Measurements from ENCODE around the gene HIVEP1.
A peak's percentile ranks its signal among the peaks of the same experiment; 100 is the strongest.
"Not testable (repeated sequence)": the region's sequence is repeated elsewhere in the genome, so short reads cannot be mapped to it uniquely, and the experiment has no call there.

Gene HIVEP1

DNA sequence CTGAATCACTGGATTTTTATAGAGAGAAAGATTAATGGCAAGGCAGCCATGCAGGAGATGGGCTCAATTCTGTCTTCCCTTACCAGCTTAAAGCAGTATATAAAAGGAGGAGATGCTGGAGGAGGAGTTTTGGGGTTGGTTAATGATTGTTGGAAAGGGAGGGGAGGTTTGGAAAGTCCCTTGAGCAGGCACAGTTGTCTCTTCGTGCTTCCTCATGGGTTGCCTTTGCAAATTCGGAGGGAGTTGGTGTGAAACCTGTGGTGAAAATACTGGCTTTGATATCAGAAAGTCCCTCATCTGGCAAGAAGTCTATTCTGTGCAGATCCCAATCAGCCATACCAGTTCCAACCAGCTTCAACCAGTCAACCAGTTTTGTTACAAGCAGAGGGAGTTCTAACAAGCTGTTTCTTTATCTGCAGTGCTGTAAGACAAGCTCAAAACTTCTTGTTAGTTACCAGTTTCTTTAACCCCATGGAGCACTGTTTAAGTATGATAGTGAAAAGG is 107.0 kb downstream of the HIVEP1 start:
- DNase-seq (ENCODE audit: low read depth) = no peak

DNA sequence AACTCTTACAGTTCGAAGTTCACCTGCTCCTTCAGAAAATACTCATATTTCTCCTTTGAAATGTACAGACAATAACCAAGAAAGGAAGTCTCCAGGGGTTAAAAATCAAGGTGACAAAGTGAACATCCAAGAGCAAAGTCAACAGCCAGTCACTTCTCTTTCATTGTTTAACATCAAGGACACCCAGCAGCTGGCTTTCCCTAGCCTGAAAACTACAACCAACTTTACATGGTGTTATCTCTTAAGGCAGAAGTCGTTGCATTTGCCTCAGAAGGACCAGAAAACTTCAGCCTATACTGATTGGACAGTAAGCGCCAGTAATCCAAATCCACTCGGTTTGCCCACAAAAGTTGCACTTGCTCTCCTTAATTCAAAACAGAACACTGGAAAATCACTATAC is 113.3 kb downstream of the HIVEP1 start:
- no peak for DNase-seq (ENCODE audit: low read depth)

DNA sequence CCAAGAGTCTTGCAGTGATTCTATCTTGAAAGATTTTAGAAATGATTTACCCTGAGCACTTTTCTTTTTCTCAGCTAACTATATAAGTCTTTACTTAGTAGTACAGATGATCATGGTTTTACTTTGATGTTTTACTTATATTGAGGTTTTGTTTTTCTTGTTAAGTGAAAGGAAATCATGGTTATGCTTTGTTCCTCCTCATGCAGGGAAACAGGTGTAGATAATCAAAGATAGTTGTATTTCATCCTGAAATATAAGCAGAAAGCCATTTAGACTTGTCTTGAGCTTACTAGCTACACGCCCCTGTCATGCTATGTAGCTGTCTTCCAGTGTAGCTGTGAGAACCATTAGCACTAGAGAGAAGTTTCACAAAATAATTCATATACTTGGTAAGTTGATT is 113.9 kb downstream of the HIVEP1 start:
- DNase-seq (ENCODE audit: low read depth) = no peak

DNA sequence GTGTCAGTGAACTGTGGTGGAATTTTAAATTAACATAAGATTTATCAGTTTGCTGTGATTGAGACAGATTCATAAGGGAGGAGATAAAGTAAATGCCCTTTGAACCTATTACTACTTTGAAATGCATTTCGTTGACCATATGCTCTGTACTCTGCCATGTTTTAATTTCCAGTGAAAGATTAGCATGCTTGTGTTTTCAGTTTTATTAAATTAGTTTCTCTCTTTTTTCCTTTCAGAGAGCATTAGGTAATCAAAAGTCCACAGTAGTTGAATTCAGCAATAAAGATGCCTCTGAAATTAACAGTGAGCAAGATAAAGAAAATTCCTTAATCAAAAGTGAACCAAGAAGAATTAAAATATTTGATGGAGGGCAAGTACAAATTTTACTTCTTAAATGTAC is 117.4 kb downstream of the HIVEP1 start:
- DNase-seq (ENCODE audit: low read depth) = no peak

DNA sequence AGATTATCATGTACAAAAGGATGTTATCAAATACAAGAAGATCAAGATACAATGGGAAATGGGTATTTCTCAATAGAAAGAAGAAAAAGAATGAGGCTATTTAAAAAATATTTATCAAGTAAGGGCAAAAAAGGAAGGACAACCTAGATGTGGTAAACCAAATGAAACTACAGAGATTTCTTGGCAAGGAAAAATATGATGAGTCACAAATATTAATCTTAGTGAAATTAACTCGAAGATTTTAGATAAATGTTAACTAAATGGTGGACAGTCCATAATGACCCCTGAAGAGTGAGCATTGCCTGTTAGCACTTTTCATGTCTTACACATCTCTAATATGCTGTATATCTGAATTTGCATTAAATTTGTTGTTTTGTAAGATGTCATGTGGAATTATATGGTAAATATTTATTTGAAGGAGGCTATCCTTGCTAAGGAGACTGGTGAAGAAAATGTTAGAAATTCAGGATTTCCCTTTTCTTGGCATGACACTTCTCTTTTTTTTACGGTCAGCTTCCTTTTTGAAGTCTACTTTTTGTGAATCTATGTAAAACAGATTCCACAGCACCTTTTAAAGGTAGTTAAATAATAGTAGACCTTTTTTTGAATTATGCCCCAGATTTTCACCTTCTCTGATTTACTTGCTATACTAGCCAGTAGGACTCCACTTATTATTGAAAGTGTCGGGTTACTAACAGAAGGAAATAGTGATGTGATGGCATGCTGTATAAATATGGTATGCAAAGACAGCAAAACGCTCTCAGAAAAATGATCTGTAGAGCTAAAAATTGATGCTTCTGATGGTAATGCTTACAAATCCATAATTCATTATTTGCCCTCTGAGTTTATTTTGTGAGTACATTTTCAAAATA is 120.5 kb downstream of the HIVEP1 start:
- DNase-seq (ENCODE audit: low read depth) = no peak

DNA sequence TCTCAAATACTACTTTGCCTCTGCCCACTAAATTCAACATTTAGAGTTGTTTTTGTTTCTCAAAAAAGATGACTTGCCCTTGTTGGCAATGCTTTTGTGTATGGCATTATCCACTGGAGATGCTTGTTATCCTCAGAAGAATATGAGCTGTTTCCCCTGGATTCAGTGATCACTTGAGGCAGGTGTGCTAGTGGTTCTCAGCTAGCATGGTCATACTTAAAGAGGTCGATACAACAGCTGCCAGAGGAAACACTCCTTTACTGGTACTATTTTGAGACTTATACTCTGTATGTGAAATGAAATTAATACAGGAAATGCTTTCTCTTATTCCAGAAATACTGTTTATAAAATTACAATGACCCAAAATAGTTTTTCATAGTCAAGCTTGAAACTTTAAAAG is 122.5 kb downstream of the HIVEP1 start:
- no peak for DNase-seq (ENCODE audit: low read depth)

DNA sequence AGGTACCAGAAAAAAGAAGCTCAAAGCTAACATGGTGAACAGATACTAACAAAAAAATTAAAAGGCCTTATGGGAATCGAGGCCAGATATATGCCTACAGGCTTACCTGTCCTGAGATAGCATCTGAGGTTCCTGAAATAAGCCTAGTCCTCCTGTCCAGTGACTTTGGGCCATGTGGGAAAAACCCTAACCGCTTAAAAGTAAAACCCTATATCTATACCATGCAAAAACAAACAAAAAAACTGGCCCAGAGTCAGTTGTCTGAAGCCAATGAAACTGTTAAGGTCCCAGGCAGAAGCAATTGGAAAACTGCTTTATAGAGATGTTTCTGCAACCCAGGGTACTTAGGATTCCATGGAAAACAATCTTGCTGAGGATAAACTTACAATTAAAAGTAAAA is 122.9 kb downstream of the HIVEP1 start:
- no peak for DNase-seq (ENCODE audit: low read depth)

DNA sequence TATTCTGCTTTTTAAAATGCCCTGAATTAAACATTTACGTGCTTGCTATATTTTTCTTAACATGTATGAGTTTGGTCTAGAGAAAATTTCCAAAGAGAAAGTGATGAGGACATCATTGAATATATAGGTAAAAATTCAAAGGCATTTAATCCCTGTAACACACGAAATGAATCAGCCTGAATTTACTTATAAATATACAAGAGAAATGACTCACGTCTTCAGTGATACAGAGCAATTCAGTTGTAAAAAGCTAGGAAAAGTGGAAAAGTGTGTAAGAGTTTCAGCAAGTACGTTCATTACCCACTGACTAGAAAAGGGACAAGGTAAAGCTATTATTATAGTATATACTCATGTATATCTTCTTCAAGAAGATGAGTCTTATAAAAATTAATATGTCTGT is 124.8 kb downstream of the HIVEP1 start:
- DNase-seq (ENCODE audit: low read depth) = no peak

DNA sequence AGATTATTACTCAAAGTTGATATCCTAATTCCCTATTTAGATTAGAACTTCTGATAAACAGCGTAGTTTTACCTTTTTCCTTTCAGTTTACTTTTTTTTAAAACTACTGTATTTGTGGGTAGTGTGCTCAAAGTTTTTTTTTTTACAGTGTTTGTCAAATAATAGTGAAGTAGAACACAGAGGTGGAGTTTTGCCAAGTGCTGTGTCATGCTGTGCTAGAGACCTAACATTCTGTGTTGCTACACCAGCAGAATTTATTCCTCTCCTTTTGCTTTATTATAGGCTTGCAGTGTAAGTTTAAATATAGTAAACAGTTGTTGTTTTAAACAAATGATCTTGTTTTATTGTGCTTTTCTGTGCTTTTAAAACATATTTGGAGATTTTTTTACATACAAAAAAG is 125.4 kb downstream of the HIVEP1 start:
- peak; percentile 43 for DNase-seq (ENCODE audit: low read depth)

DNA sequence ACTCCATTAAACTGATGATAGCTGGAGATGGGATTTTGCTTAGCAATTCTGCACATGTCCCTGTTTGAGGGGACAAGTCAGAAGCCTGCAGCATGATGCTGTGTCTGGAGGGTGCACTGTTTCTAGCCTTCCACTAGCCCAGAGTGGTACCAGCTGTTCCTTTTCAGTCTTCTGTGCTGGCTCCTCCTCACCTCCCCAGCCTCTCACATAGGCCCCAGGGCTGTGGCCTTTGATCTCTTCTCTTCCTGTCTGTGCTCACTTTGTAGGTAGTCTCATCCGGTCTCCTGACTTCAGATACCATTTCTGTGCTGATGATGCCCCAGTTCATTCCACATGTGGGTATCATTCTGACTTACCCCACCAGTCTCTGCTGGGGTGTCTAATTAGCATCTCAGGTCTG is 126.3 kb downstream of the HIVEP1 start:
- no peak for DNase-seq (ENCODE audit: low read depth)

DNA sequence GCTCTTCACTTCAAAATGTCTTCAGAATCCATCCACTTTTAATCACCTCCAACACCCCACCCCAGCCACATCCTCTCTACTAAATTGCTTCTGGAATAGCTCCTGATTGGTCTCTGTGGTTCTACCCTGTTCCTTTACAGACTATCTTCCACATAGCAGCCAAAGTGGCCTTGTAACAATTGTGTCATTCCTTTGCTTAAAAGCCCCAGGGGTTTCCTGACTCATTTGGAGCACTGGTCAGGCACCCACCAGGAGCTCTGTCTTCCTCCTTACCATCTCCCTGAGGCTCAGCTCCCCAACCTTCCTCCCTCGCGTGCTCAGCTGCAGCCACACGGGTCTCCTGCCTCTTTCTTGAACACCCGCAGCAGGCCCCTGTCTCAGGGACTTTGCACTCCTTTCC is 126.8 kb downstream of the HIVEP1 start:
- DNase-seq (ENCODE audit: low read depth) = no peak

DNA sequence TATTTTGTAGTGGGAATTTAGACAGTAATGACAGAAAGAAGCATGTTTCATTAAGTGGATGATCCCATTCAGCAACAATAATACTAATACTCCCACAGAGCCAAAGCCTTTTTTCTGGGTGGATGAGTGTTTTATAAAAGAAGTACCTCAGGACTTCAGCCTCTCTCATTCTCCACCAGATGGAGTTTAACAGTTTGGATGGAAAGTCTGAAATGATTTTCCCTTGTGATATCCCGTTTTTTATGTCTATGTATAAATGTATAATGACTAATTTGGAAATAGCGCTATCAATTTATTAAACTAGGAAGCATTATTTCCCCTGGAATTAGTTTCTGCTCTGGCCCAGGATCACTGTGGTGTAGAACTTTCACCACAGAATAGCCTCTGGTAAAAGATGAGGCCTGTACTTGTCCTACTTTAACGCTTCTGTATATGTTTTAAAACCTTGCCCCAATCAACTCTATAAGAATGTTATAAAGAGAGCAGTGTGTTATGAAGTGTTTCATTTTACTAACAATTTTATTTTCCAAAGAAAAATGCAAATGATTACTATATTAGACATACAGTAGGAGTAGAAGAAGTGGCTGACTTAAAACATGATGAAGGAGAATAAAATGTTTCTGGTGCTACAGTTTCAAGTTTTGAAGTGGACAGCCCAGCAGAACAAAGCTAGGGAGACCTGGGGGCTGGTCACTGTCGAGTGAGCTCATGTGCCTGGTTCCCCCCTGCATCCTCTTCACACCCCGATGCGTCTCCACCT is 135.6 kb downstream of the HIVEP1 start:
- no peak for DNase-seq (ENCODE audit: low read depth)

DNA sequence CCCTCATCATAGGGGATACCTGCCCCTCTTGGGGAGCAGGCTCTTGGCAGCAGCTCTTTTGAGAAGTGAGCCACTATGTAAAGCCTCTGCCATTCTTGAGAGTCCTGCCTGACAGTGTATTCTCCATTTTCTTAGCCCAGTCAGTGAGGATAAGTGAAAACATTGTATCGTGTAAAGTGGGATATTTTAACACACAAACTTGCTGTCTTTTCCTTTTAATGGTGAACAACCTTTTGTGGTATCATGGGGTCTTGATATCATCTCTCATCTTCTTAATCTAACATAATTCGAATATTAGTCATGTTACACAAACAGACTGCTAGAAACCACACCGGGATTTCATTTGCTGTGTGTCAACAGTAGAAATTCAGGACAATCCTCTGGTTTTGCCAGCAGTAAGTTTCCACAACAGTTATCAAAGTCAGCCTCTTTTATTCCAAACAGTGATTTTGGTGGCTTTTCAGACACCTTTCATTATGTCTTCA is 136.2 kb downstream of the HIVEP1 start:
- no peak for DNase-seq (ENCODE audit: low read depth)

DNA sequence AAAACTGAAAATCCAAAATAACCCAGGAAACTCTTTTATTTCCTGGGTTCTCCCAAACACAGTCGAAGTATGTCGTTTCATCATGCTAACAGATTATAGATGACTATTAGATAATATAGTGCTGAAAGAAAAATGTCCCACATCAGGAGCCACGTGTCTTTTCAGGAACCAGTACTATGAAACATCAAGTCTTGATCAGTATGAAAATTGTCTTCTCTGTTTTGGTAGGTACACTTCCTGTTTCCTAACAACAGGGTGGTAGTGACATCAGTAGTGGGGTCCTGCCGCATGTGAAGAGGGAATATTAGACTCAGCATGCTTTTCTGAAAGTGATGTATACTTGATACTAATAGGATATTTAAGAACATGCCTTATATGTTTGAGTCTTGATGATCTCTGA is 136.7 kb downstream of the HIVEP1 start:
- DNase-seq (ENCODE audit: low read depth) = no peak

DNA sequence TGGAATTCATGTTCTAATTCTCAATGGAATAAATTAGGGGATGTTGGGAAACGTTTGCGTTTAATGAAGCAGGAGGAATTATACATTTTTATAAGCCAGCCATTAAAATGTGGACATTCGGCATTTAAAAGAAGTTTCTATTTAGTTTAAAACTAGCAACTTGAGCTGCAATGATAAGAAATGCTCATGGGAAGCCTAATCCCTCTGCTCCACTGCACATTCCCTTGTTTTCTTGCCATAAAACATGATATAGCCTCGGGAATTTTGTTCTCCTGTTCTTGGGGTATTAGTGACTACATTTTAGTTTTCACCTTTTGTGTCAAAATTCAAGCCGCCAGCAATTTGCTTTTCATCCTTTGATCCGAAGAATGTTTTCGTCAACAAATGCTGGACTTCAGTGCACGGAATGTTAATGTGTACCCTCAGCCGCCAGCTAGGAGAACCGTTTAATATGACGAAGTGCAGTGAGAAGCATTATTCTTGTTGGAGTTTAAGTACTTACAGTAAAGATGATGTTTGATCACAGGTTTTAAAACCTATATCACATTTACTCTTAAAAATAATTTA is 137.9 kb downstream of the HIVEP1 start:
- no peak for DNase-seq (ENCODE audit: low read depth)

DNA sequence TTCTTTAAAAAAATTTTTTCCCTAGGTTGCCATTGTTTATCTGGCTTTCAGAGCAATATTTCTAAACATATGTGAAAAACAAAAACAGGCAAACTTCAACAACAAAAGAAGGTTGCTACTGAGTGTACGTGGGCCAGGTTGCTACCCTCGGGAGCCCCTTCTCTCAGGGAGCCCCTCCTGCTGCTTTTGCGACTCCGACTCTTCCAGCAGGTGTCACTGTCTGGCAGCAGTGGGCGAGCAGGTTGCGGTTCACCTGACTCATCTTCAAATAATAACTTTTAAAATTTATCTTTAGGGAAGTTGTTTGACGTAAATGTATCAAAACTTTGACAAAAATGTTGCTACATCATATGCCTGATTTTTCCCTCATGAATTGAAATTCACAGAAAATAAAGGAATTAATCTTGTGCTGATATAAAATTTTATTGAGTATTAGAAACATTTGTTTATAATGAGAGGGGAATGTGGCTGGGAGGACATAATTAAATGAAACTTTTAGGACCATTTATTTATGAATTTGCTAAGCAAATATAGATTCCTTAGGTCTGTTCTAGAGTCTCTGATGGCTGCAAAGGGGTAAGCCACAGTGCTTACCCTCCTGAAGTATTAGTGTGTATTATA is 138.8 kb downstream of the HIVEP1 start:
- DNase-seq (ENCODE audit: low read depth) = no peak

DNA sequence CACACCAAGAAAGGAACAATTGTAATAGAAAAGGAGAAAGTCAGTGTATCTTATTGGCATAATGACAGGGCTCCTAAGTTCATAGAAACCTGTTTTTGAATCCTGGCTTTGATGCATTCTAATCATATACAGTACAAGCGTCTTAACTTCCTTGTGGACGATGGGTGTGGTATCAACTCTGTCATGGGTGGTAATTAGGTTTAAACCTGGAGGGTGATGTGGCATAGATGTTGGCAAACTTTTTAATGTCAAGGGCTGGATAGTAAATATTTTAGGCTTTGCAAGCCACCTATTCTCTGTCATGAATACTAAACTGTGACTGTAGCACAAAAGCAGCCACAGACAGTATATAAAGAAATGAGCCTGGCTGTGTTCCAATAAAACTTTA is 139.3 kb downstream of the HIVEP1 start:
- no peak for DNase-seq (ENCODE audit: low read depth)

DNA sequence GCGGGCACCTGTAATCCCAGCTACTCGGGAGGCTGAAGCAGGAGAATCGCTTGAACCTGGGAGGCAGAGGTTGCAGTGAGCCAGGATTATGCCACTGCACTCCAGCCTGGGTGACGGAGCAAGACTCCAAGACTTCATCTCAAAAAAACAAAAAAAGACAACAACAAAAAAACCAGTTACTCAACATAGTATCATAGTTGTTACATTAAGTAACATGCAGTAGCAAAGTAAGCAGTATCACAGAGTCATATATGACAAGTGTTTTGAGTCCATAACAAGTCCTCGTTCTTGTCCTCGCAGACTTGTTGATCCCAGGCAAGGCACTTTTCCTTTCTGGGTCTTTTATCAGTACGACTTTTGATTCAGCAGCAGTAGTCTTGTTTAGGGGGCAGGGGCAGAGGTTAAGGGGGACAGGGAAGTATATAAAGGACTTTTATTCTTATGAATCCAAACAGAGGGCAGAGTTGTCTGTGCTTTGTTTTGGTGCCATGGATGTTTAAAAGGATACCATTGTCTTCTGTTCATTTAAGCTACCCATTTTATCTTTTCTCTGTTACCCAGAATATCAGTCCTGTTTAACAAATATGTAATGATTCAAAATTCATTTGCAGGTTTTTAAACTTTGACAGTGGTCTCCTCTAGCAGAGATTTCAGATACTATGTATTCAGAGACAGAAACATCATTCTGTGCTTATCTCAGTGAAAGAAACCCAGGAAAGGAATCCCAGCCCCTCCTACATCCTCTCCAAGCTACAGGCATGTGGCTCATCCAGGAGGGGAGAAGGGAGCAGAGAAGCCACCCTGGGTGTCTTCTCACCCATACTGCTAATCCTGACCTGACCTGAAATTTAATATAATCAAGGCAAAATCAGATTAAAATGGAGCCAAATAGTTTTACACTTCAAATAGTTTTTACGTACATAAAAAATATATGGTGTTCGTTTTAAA is 140.2 kb downstream of the HIVEP1 start:
- no peak for DNase-seq (ENCODE audit: low read depth)

DNA sequence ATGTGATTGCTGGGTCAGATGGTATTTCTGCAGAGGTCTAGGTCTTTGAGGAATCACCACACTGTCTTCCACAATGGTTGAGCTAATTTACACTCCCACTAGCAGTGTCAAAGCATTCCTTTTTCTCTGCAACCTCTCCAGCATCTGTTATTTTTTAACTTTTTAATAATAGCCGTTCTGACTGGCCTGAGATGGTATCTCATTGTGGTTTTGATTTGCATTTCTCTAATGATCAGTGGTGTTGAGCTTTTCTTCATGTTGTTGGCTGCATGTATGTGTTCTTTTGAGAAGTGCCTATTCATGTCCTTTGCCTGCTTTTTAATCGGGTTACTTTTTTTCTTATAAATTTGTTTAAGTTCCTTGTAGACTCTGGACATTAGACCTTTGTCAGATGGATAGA is 143.7 kb downstream of the HIVEP1 start:
- DNase-seq (ENCODE audit: low read depth) = not testable (repeated sequence)

DNA sequence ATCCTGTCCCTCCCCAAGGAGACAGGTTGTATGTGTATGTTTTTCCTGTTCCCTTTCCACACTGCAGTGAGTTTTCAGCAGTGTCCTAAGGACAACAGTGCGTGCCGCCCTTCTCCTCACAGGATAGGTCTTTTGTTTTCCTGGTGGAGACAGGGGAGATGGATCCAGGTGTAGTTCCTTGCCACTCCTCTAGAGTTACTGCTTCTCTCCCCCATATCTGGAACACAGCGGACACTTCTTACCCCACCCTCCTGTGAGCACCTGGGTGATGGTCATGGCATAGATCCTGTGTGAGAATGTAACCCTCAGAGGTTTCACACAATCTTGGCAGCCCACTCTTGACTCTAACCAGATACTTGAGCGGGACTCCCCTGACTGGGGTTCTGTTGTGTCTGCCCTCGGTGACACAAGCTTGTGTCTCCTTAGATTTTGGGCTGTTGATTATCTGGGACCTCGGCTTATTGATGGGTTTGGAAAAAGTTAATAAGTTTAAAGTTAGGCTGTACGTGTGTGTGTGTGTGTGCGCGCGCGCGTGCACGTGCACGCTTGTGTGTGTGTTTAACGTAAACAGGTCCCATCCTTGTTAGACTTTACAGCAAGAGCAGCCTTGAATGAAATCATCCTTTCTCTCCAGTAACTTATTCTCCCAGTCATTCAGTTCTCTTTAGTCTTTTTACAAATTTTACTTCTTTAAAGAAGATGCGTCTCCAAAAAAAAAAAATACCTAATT is 146.7 kb downstream of the HIVEP1 start:
- DNase-seq (ENCODE audit: low read depth) = no peak

DNA sequence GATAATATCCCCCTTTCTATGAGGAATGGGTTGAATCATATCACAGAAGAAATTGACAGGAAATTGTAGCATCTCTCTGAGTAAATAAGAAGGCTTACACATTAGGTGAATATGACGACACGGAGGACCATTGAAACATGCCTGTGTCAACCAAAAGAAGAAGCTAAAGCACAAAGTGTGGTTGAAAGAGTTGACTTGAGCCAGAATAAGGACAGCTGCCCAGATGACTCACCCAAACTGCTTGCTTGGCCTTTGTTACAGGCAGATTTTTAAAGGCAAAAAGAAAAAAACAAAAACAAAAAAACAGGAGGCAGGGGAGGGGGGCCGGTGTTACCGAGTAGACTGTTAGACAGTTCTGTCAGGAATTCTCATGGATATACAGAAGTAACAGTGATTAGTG is 148.2 kb downstream of the HIVEP1 start:
- peak; percentile 45 for DNase-seq (ENCODE audit: low read depth)
